ENCODE results near the gene COA1.
"Not testable (repeated sequence)": the region's sequence is repeated elsewhere in the genome, so short reads cannot be mapped to it uniquely, and the experiment has no call there.

Gene COA1

DNA sequence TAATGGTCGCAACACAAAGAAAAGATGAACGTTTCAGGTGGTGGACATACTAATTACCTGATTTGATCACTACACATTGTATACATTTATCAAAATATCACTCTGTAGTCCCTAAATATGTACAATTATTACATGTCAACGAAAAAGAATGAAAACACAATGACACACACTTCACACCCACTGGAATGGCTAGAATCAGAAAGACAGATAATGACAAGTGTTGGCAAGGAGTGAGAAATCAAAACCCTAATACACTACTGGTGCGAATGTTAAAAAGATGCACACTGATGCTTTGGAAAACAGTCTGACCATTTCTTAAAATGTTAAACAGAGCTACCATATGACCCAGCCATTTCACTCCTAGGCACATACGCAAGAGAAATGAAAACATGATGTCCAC is 2.3 kb downstream of the COA1 start:
- no peak for DNase-seq (ENCODE audit: low read depth in 2 of 2)

DNA sequence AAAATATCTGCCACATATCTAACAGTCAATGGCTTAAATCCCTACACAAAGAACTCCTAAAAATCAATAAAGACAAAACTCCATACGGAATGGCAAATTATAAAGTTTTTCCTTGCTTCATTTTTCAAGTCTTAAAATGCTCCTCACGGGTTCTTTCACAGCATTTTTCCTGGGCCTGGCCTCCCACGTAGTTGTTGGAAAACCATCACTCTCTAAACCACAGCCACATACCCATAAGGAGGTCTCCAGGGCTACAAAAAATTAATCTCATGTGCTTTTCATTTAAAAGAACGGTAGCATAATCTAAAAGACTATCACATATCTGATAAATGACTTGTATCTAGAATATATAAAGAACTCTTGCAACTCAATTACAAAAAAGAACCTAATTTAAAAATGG is 2.9 kb downstream of the COA1 start:
- DNase-seq (ENCODE audit: low read depth in 2 of 2), result no peak

DNA sequence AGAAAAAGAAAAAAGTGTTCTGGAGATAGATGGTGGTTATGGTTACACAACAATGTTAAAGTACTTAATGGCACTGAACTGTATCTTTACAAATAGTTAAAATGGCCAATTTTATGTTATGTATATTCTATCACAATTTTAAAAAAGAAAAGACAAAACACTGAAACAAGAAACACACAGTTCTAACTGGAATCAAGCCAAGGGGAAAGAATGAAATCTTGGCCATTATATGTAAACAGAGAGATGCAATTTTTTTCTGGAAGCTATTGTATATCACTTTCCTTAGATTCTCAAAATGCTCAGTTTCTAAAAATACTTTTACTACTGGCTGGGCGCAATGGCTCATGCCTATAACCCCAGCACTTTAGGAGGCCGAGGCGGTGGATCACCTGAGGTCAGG is 4.1 kb downstream of the COA1 start:
- DNase-seq (ENCODE audit: low read depth in 2 of 2), result no peak

DNA sequence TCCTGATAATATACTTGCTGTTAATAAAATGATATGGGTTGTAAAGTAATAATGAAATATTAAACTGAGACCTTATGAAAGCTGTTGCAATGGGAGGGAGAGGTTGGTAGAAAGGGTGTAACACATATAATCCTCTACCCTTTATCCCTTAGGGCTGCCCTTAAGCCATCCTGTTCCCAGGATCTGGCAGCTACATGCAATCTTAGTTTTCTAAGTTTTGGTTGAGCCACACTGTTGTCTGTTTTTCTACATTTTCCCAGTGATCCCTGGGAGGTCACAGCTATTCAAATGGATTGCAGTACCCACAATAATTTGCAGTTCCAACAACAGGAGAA is 6.3 kb downstream of the COA1 start:
- no peak for DNase-seq (ENCODE audit: low read depth in 2 of 2)

DNA sequence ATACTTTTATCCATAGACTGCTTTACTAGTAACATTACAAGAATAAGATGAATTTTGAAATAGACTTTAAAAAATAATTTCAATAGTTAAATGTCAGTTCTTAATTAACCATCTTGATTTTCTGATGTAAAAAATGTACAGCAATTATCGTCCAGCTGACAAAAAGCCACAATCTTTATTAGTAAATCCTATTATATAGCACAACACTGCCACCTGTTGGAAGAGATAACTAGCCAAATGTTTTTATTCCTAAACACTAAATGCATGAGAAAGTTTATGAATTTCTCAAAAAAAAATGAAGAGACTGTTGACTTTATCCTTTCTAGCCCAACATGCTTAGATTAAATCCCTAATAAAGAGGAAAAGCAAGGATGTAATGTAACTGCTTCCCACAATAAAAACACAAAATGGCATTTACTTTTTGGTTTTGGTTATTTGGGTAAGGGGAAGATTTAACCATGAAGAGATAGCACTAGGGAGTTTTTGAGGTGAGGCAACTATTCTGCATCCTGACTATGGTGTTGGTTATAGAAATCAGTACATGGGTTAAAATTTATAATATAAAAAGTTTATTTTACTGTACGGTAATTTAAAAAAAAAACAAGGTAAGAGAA is 8.0 kb downstream of the COA1 start:
- no peak for DNase-seq (ENCODE audit: low read depth in 2 of 2)

DNA sequence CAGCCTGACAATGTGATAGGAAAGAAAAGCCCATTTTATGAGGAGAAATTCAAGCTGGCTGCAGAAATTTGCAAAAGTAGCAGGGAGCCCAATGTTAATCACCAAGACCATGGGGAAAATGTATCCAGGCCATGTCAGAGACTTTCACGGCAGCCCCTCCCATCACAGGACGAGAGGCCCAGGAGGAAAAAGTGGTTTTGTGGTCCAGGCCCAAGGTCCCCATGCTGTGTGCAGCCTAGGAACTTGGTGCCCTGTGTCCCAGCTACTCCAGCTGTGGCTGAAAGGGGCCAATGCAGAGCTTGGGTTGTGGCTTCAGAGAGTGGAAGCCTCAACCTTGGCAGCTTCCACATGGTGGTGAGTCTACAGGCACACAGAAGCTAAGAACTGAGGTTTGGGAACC is 12.7 kb downstream of the COA1 start:
- DNase-seq (ENCODE audit: low read depth in 2 of 2), result no peak

DNA sequence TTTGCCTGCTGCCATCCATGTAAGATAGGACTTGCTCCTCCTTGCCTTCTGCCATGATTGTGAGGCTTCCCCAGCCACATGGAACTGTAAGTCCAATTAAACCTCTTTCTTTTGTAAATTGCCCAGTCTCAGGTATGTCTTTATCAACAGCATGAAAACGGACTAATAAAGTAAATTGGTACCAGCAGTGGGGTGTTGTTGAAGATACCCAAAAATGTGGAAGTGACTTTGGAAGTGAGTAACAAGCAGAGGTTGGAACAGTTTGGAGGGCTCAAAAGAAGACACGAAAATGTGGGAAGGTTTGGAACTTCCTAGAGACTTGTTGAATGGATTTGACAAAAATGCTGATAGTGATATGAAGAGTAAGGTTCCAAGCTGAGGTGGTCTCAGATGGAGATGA is 13.4 kb downstream of the COA1 start:
- DNase-seq (ENCODE audit: low read depth in 2 of 2), result not testable (repeated sequence)

DNA sequence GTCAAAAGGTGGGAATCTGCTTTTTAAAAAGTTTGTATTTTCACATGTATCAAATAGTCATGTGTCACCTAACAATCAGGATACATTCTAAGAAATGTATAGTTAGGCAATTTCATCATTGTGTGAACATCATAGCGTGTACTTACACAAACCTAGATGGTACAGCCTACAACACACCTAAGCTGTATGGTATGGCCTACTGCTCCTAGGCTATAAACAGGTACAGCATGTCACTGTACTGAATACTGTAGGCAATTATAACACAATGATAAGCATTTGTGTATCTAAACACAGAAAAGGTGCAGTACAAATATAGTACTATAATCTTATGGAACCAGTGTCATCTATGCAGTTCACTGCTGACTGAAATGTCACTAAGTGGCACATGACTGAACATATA is 17.8 kb downstream of the COA1 start:
- DNase-seq (ENCODE audit: low read depth in 2 of 2), result no peak

DNA sequence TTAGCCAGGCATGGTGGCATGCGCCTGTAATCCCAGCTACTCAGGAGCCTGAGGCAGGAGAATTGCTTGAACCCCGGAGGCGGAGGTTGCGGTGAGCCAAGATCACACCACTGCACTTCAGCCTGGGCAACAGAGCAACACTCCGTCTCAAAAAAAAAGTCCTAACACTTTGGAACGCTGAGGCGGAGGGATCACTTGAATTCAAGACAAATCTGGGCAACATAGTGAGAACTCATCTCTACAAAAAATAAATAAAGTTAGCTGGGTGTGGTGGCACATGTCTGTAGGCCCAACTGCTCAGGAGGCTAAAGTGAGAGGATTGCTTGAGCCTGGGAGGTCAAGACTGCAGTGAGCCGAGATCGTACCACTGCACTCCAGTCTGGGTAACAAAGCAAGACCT is 21.3 kb downstream of the COA1 start:
- not testable (repeated sequence) for DNase-seq (ENCODE audit: low read depth in 2 of 2)

DNA sequence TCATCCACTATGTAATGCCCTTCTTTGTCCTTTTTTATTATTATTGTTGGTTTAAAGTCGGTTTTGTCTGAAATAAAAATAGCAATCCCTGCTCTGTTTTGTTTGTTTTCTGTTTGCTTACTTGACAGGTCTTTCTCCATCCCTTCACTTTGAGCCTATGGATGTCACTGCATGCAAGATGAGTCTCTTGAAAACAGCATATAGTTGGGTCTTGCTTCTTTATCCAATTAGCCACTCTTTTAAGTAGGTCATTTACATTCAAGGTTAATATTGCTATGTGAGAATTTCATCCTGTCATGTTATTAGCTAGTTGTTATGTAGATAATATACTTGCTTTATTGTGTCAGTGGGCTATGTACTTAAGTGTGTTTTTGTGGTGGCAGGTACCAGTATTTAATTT is 25.8 kb downstream of the COA1 start:
- DNase-seq (ENCODE audit: low read depth in 2 of 2), result no peak

DNA sequence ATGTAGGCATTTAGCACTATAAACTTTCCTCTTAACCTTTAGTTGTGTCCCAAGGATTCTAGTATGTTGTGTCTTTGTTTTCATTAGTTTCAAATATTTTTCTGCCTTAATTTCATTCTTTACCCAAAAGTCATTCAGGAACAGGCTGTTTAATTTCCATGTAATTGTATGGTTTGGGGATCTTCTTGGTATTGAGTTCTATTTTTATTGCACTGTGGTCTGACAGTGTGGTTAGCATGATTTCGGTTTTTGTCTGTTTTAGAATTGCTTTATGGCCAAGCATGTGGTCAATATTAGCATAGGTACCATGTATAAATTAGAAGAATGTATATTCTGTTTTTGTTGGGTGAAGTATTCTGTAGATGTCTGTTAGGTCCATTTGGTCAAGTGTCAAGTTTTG is 26.3 kb downstream of the COA1 start:
- no peak for DNase-seq (ENCODE audit: low read depth in 2 of 2)

DNA sequence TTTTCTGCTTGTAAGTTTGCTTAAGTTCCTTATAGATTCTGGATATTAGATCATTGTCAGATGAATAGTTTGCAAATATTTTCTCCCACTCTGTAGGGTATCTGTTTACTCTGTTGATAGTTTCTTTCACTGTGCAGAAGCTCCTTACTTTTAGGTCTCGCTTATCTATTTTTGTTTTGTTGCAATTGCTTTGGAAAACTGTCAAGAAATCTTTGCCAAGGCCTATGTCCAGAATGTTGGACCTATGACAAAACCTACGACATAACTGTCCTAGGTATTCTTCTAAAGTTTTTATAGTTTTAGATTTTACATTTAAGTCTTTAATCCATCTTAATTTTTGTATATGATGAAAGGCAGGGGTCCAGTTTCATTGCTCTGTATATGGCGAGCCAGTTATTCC is 27.4 kb downstream of the COA1 start:
- DNase-seq (ENCODE audit: low read depth in 2 of 2), result no peak

DNA sequence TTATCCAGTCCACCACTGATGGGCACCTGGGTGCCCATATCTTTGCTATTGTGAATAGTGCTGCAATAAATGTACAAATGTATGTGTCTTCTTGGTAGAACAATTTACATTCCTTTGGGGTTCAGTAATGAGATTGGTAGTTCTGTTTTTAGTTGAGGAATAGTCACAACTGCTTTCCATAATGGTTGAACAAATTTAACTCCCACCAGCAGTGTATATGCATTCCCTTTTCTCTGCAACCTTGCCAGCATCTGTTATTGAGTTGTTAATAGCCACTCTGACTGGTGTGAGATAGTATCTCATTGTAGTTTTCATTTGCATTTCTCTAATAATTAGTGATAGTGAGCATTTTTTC is 27.8 kb downstream of the COA1 start:
- no peak for DNase-seq (ENCODE audit: low read depth in 2 of 2)

DNA sequence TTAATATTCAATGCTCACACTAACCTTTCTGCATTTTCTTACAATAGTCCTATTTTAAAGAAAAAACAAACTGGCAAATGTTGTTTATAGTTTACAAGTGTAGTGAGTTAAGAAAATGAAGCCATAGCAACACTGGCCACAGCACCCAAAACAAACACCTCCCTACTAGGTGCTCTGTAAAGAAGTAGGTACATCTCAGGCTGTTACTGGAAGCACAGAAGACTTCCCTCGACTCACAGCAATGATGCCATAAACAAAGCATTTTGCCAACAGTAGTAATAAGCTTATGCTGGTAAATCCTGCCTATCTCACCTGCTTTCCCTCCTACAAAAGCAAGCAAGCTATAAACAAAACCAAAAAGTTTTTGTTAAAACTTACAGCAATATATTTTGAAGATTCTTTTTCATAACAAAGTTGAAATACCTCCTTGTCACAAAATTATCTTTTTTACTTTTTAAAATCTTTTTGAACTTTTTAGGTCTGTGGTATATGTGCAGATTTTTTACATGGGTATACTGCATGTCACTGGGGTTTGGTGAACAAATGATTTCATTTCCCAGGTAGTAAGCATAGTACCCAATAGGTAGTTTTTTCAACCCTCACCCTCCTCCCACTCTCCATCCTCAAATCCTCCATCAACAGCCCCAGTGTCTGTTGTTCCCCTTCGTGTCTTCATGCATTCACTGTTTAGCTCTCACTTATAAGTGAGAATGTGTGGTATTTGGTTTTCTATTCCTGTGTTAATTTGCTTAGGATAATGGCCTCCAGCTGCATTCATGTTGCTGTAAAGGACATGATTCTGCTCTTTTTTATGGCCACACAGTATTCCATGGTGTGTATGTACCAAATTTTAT is 28.4 kb downstream of the COA1 start:
- DNase-seq (ENCODE audit: low read depth in 2 of 2), result no peak

DNA sequence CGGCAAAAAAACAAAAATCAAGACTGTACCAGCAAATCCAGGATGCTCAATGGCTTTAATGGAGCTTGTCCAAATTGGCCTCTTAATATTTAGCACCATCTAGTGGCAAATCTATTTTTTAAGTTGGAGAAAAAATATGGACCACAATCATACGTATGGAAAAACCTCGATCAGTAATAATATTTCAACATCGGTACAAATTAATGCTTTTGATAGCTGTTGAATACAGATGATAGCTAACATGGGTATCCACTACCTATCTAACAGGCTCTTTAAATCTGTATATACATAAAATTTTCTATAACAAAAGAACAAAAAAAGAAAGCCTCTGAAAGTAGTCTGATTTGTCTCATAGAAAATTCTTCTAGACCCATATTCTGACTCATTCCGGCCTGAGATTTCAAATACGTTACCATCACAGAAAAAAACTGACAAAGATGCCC is 29.2 kb downstream of the COA1 start:
- no peak for DNase-seq (ENCODE audit: low read depth in 2 of 2)

DNA sequence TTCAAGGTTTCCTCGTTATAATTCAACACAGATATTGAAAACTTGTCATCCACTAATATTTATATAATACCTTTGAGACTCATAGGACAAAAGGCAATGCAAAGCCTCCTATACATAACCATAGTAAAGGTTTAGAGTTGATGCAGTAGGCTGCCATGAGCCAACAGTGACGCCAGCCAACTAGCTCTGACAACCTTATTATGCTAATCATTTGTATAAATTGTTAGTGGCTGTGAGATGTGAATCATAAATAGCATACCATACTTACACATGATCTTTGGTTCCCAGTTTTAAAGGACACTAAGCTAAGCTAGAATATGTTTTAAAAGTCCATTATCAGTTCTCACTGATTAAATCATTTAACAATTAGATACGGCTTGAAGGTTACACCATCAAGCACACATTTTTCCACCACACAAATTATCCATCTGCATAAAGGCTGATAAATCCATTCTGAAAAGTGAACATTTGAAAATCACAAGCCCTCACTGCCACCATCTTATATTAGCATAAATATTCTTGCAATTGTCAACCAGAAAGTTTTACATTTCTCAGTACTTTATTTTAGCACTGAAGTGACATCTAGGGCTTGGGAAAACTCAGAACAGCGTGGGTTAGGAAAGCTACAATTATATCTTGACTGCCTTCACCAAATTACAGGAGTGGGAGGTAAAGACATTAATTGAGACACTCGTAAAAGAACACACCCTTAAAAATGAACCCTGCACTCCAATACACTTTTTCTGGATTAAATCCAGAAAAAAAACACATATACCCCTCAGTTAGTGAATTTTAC is 30.7 kb downstream of the COA1 start:
- no peak for DNase-seq (ENCODE audit: low read depth in 2 of 2)

DNA sequence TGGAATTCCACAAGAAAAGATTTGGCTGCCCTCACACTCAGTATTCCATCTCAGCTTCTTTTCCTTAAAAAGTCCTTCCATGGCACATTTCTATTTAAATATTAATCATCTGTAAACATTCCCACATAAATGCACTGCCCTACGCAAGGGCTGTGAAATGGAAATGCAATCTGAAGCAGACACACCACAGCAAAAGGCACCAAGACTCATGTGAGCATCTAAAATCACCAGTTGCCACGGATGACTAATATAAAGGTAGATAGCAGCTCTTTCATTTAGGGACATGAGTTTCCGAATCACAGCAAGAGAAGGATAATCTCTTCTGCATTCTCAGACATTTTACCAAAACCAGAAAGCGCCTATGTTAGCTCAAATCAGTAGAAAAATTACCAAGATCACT is 31.6 kb downstream of the COA1 start:
- no peak for DNase-seq (ENCODE audit: low read depth in 2 of 2)

DNA sequence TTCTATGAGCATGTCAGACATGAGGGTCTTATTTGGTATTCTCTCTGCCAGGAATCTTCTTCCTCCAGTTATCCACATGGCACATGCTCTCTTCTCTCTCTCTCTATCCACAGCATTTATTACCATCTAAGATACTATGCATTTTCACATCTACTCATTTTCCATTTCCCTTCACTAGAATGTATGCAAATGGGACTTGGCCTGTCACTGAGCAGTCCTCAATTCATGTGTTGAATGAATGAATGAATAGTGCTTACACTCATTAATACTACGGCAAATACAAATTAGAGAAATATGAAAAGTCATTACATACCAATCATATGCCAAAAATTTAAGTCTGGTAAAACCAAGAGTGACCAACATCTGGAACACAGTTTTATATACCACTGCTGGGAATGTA is 34.0 kb downstream of the COA1 start:
- no peak for DNase-seq (ENCODE audit: low read depth in 2 of 2)

DNA sequence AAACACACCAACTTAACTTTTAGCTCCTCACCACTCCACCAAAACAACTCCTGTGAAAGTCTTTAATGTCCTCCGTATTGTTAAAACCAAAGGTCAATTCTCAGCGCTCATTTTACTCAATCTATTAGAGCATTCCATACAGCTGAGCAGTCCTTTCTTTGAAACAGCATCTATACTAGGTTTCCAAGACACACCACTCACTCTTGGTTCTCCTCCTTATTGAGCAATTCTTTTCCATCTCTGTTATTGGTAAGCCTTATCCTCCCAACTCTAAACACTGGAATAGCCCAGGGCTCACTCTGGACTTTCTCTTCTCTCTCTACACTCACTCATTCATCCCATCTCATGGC is 34.9 kb downstream of the COA1 start:
- DNase-seq (ENCODE audit: low read depth in 2 of 2), result no peak

DNA sequence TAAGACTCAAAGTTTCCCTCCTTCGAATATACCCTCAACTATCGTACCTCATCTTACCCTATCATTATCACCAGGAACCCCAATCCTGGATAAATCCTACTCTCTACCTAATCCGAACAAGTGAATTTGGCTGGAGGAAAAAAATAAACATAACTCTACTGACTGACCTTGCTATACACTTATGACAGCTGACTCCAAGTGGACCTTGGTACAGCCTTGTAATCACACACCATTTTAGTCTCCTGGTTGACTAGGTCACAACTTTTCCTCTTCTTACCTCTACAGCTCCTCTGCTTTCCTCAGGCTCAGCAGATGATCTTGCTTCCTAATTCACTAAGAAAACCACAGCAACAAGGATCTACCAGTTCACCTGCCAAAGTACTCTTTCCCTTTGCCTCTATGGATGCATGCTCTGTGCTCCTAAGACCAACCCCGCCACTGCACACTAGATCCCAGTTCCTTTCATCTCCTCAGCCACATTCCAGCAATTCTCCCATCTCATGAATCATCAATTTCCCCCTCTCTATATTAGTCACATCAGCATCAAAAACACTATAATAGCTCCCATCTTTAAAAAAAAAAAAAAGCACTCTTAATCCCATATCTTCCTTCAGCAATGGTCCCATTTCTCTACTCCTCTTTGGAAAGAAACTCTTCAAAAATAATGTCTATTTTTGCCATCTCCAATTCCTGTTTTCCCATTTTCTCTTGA is 35.5 kb downstream of the COA1 start:
- DNase-seq (ENCODE audit: low read depth in 2 of 2), result no peak

DNA sequence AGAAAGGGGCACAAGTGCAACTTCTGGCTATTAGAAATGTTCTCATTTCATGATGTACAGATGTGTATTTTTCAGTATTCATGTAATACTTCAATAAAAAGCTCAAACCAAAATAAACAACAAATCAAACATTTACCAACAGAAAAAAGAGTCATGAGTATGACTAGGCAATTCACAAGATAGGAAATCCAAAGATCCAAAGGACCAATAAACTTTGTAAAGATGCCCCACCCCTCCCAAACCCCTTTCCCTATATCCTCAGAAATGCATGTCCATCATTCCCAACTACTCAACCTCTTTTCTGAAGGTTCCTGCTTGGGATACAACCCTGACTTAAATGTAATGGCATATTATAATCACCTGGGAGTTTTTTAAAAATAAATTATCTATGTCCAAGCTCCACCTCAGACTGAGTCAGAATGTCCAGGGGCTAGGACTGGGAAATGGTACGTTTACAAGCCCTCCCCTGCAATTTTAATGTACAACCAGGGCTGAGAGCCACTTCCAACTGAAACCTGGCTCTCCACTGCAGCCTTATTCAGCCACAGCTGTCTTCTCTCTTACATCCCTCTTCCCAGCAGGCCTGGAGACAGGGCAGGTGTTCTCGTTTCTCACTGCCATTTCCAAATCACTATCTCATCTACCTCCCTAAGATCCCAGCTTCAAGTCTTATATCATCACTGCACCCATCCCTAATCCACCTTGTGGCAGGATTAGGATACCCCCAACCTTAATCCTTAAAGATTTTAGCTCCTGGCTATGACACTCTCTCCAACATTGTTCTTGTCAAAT is 36.5 kb downstream of the COA1 start:
- DNase-seq (ENCODE audit: low read depth in 2 of 2), result no peak

DNA sequence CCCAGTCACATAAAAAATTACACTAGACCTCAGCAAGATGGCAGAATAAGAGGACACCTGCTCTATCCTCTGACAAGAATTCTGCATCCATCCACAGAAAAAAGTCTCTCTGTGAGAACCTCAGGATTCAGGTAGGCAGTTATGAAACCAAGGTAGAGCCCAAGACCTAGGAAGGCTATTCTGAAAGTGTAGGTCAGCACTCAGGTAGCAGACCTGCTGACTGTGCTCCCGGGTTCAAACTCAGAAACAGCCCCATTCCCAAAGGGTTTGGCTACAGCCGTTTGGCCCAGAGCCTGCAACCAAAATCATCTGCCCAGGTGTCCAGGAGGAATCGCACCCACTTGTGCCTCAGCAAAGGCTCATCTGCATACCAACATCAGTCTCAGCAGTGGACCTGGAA is 37.7 kb downstream of the COA1 start:
- DNase-seq (ENCODE audit: low read depth in 2 of 2), result no peak

Data from stimulated activated CD8-positive, alpha-beta memory T cell treated with anti-CD3 and anti-CD28 coated beads, Interleukin-7, amount 100 ng/mL, for 1 hour (primary cell).